ENCODE data around the gene TPH1. TPM values are rescaled to one million over a fixed set of nuclear protein-coding genes. Genes with fewer than 3 reads are reported as not detected.

TPH1 gene
- total and polyA plus RNA-seq, 2 of the 8 experiments (the other 6 are each of a cell fraction or from before 2014, with no cell fraction given) = 0.09 to 0.22 TPM

DNA sequence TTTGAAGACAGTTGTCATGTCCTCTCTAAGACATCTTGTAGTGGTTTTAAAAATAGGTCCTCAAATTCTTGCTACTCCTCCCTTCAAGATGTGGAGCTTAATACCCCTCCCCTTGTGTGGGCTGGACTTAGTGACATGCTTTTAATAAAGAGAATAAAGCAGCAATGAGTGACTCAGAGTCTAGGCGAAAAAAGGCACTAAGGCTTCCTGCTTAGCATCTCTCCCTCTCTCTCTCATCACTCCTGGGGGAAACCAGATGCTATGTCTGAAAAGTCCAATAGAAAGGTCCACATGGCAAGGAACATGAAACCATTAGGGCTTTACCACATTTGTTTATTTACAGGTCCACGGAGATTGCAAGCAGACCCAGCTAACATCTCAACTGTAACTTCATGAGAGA, 44.9 kb downstream of the TPH1 start:
- H3K56ac ChIP-seq (replicated peaks; ENCODE audit: insufficient read length, low read depth, low read length) = no peak overlapping the region
- no peak overlapping the region for H2BK15ac ChIP-seq (ENCODE audit: low read length)
- DNase-seq (ENCODE audit: low read depth in 1 of 2, low spot score in 2 of 2) (no peak), FAIRE-seq (no peak)
- H2BK120ac ChIP-seq (replicated peaks; ENCODE audit: low read depth, low read length) = no peak overlapping the region
- H3K4me2 ChIP-seq (ENCODE audit: insufficient read depth in 1 of 2, low read depth in 2 of 2, low read length in 2 of 2) = no peak overlapping the region
- H4K5ac ChIP-seq (ENCODE audit: insufficient read length, low read depth, low read length) = no peak overlapping the region
- no peaks in the 10 kb centered on the region for H3K79me2 ChIP-seq (ENCODE audit: control insufficient read depth in 1 of 2, insufficient read depth in 2 of 2, low read length in 2 of 2)
- H3K27me3 ChIP-seq (replicated peaks in 1 of 4; ENCODE audit: control insufficient read depth in 3 of 4, extremely low read depth in 1 of 4, insufficient read depth in 3 of 4, low read length in 3 of 4) = no peaks in the 10 kb centered on the region
- H2BK5ac ChIP-seq (ENCODE audit: low read depth, low read length) = no peak overlapping the region
- no peak overlapping the region for H3K27ac ChIP-seq (ENCODE audit: low read depth, low read length)
- ChIA-PET CTCF (ENCODE audit: partially characterized antibody) (interaction anchor here (0.5 to 1.8 kb wide), 5 partner anchors 10 to 170 kb away, joined by 3 to 14 read pairs (median 3); no protein-coding TSS in a partner anchor), POLR2A (ENCODE audit: partially characterized antibody) (interaction anchor here (1.1 kb wide), 1 partner anchor 14 kb away, joined by 3 read pairs; no protein-coding TSS in a partner anchor)
- H3K79me1 ChIP-seq (ENCODE audit: low read depth, low read length) = no peaks in the 10 kb centered on the region
- WGBS, 2 experiments (ENCODE audit: extremely low coverage in 1 of 2, insufficient coverage in 1 of 2, insufficient read length in 1 of 2, insufficient replicate concordance in 2 of 2, low coverage in 1 of 2, low lambda C conversion rate in 2 of 2, missing lambda C conversion rate in 1 of 2) = 92% methylated on average over 2 of the region's 2 CpGs; no CpG with 5 or more reads in 1 of the 2 experiments
- no peak overlapping the region for H3K18ac ChIP-seq (ENCODE audit: extremely low read depth, low read length)
- no peaks in the 10 kb centered on the region for H3K9me3 ChIP-seq (ENCODE audit: insufficient read depth in 2 of 2, low read depth in 1 of 2, low read length in 1 of 2)
- no peak overlapping the region for H4K8ac ChIP-seq (ENCODE audit: extremely low read depth, insufficient read depth, low read length)
- no peak overlapping the region for H4K91ac ChIP-seq (replicated peaks; ENCODE audit: insufficient read length, low read length)
- TF ChIP-seq RXRA (IDR thresholded peaks at IDR 0.05; ENCODE audit: insufficient read depth, low read depth, low read length) (no peak), JUN (IDR thresholded peaks at IDR 0.05; ENCODE audit: low read depth, low read length) (no peak), SP1 (IDR thresholded peaks at IDR 0.05; ENCODE audit: low read depth, low read length) (no peak), CBX8 (IDR thresholded peaks at IDR 0.05; ENCODE audit: borderline replicate concordance, low read depth, low read length) (no peak), CREB1 (IDR thresholded peaks at IDR 0.05) (no peak), TCF12 (IDR thresholded peaks at IDR 0.05; ENCODE audit: low read depth, low read length) (no peak), SIN3A (conservative IDR thresholded peaks at IDR 0.05 in 1 of 2, IDR thresholded peaks at IDR 0.05 in 1 of 2; ENCODE audit: low read depth in 1 of 2, low read length in 2 of 2) (no peak), BCL11A (IDR thresholded peaks at IDR 0.05; ENCODE audit: low read depth in 2 of 2, low read length in 2 of 2) (no peak), NRF1 (IDR thresholded peaks at IDR 0.05; ENCODE audit: low read depth, low read length) (no peak), TBP (IDR thresholded peaks at IDR 0.05; ENCODE audit: low read depth, low read length) (no peak)
- H2BK20ac ChIP-seq (ENCODE audit: low read length) = no peak overlapping the region
- no peak overlapping the region for H2AFZ ChIP-seq (ENCODE audit: low read length)
- no peak overlapping the region for H3K14ac ChIP-seq (ENCODE audit: insufficient read length)
- peaks cover 0 to 7% (median 3%) of the 10 kb centered on the region in 4 experiments; a peak in 5 of 8 replicates for H3K36me3 ChIP-seq (ENCODE audit: control insufficient read depth in 2 of 4, insufficient read depth in 4 of 4, low read length in 3 of 4)
- H3K23ac ChIP-seq (ENCODE audit: insufficient read length) = no peak overlapping the region
- no peak overlapping the region for H3K4ac ChIP-seq (replicated peaks; ENCODE audit: insufficient read length, low read depth, low read length)
- H3K4me3 ChIP-seq (ENCODE audit: extremely low read depth in 1 of 4, insufficient read depth in 2 of 4, low read depth in 3 of 4, low read length in 4 of 4) = no peak overlapping the region
- H3K9ac ChIP-seq (replicated peaks in 1 of 4; ENCODE audit: extremely low read depth in 1 of 4, low read depth in 3 of 4, low read length in 3 of 4) = no peak overlapping the region
- no peak overlapping the region for H2BK12ac ChIP-seq (ENCODE audit: low read depth, low read length)
- H3K4me1 ChIP-seq (replicated peaks in 1 of 4; ENCODE audit: control insufficient read depth in 3 of 4, insufficient read depth in 4 of 4, low read length in 3 of 4) = no peaks in the 10 kb centered on the region
- no peak overlapping the region for H2AK5ac ChIP-seq (ENCODE audit: low read depth, low read length)
- peaks cover 1% of the 10 kb centered on the region; the same call in 1 of the 2 replicates for H3K23me2 ChIP-seq (ENCODE audit: low read depth, low read length)
- H4K20me1 ChIP-seq (replicated peaks in 1 of 2; ENCODE audit: control insufficient read depth in 1 of 2, insufficient read depth in 2 of 2, low read length in 2 of 2) = no peaks in the 10 kb centered on the region
